NCI-H1436 treated with DMSO at 0.1 percent for 48 hours (cell line): ENCODE data around the gene TMEM254.
"Not testable (repeated sequence)": the region's sequence is repeated elsewhere in the genome, so short reads cannot be mapped to it uniquely, and the experiment has no call there.

Experiments used
- DNase-seq: peaks from one replicate; lab custom pipeline; 2025; lab: John Stamatoyannopoulos, UW

The TMEM254 gene

GRCh38 chr10:80078448-80079311, at the start of gene TMEM254:
Gene TMEM254, plus strand, starts transcription at chr10:80078665. Its CDS starts 35 bp downstream, at chr10:80078700.
- peak; percentile 17 for DNase-seq

GRCh38 chr10:80029205-80029604, 49.3 kb upstream of the TMEM254 start:
- not testable (repeated sequence) for DNase-seq

GRCh38 chr10:80029865-80030264, 48.6 kb upstream of the TMEM254 start:
- DNase-seq = not testable (repeated sequence)

- DNase-seq = no peak
Observed at GRCh38 chr10:80032503-80032902, 46.0 kb upstream of the TMEM254 start.

- not testable (repeated sequence) for DNase-seq
Observed at GRCh38 chr10:80034766-80035165, 43.7 kb upstream of the TMEM254 start.

- DNase-seq = not testable (repeated sequence)
Observed at GRCh38 chr10:80035430-80035829, 43.0 kb upstream of the TMEM254 start.

- DNase-seq = not testable (repeated sequence)
Observed at GRCh38 chr10:80036921-80037500, 41.5 kb upstream of the TMEM254 start.

- DNase-seq = not testable (repeated sequence)
Observed at GRCh38 chr10:80038226-80038625, 40.2 kb upstream of the TMEM254 start.

- DNase-seq = no peak
Observed at GRCh38 chr10:80041162-80041561, 37.3 kb upstream of the TMEM254 start.

GRCh38 chr10:80044935-80045334, 33.5 kb upstream of the TMEM254 start:
- not testable (repeated sequence) for DNase-seq

GRCh38 chr10:80046629-80047441, 31.6 kb upstream of the TMEM254 start:
- DNase-seq = no peak

- no peak for DNase-seq
Observed at GRCh38 chr10:80050752-80051151, 27.7 kb upstream of the TMEM254 start.

GRCh38 chr10:80051993-80052392, 26.5 kb upstream of the TMEM254 start:
- DNase-seq = no peak

GRCh38 chr10:80055760-80056159, 22.7 kb upstream of the TMEM254 start:
- no peak for DNase-seq

GRCh38 chr10:80057171-80057570, 21.3 kb upstream of the TMEM254 start:
- DNase-seq = no peak

- no peak for DNase-seq
Observed at GRCh38 chr10:80064120-80064886, 14.2 kb upstream of the TMEM254 start.

GRCh38 chr10:80066809-80067208, 11.7 kb upstream of the TMEM254 start:
- no peak for DNase-seq

GRCh38 chr10:80067821-80068220, 10.6 kb upstream of the TMEM254 start:
- DNase-seq = not testable (repeated sequence)

- DNase-seq = no peak
Observed at GRCh38 chr10:80068270-80068669, 10.2 kb upstream of the TMEM254 start.

- DNase-seq = no peak
Observed at GRCh38 chr10:80070057-80070456, 8.4 kb upstream of the TMEM254 start.

- DNase-seq = no peak
Observed at GRCh38 chr10:80072584-80072983, 5.9 kb upstream of the TMEM254 start.

- DNase-seq = no peak
Observed at GRCh38 chr10:80075781-80076180, 2.7 kb upstream of the TMEM254 start.
